ENCODE measurements around the gene APC2. TPM values are rescaled to one million over a fixed set of nuclear protein-coding genes. Genes with fewer than 3 reads are reported as not detected.

APC2 gene
- total RNA-seq, 1 experiment from 2014 or later = 1.4 TPM

DNA sequence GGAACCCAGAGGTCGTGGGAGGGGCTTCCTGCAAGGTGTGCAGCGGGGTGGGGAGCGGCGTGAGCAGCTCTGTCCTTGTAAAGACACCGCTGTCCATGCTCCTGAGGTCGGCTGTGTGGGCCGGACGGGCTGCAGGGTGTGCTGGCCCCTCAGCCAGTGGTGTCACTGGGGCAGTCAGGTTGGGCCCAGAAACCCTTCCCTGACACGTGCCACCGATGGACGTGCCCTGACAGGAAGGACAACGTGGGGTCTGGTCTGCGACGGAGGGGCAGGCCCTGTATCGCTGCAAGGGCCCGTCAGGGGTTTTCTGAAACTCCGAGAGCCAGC lies 15.9 kb upstream of the APC2 start:
- DNase-seq (no peak), ATAC-seq (no peak)
- H3F3A ChIP-seq (ENCODE audit: low read length, unreplicated experiment) = no peaks in the 10 kb centered on the region
- H3K9me2 ChIP-seq (replicated peaks; ENCODE audit: low read length) = no peaks in the 10 kb centered on the region
- H3K79me2 ChIP-seq (ENCODE audit: low read length) = peaks cover 9% of the 10 kb centered on the region
- H3K4me1 ChIP-seq (ENCODE audit: insufficient read depth, low read length) = no peaks in the 10 kb centered on the region
- H4K20me1 ChIP-seq (ENCODE audit: low read length) = peaks cover under 1% of the 10 kb centered on the region
- no peaks in the 10 kb centered on the region for H3K27me3 ChIP-seq (ENCODE audit: low read length)
- no peaks in the 10 kb centered on the region; the same call in 1 of the 2 replicates for H3K36me3 ChIP-seq (ENCODE audit: low read depth, low read length)
- CTCF ChIA-PET = no interaction called here
- TF ChIP-seq EZH2phosphoT487 (IDR thresholded peaks at IDR 0.05; ENCODE audit: borderline replicate concordance, low read length) = no peak
- no peak for TF ChIP-seq EZH2 (IDR thresholded peaks at IDR 0.05; ENCODE audit: low read length, unreplicated experiment)
- TF ChIP-seq, protein P1, sequence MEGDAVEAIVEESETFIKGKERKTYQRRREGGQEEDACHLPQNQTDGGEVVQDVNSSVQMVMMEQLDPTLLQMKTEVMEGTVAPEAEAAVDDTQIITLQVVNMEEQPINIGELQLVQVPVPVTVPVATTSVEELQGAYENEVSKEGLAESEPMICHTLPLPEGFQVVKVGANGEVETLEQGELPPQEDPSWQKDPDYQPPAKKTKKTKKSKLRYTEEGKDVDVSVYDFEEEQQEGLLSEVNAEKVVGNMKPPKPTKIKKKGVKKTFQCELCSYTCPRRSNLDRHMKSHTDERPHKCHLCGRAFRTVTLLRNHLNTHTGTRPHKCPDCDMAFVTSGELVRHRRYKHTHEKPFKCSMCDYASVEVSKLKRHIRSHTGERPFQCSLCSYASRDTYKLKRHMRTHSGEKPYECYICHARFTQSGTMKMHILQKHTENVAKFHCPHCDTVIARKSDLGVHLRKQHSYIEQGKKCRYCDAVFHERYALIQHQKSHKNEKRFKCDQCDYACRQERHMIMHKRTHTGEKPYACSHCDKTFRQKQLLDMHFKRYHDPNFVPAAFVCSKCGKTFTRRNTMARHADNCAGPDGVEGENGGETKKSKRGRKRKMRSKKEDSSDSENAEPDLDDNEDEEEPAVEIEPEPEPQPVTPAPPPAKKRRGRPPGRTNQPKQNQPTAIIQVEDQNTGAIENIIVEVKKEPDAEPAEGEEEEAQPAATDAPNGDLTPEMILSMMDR (conservative IDR thresholded peaks at IDR 0.05; ENCODE audit: low read depth, low read length) = no peak
- H3K9ac ChIP-seq (ENCODE audit: low read length) = no peak overlapping the region
- no peak overlapping the region for H2AFZ ChIP-seq (ENCODE audit: low read length)
- H3K9me3 ChIP-seq (ENCODE audit: low read length) = no peaks in the 10 kb centered on the region
- intact Hi-C loops (cut with micrococcal nuclease) = no loop called here
- H3K4me3 ChIP-seq (ENCODE audit: low read length) = no peak overlapping the region
- no peak overlapping the region for H3K27ac ChIP-seq (ENCODE audit: low read length)
- POLR2A ChIA-PET (ENCODE audit: unreplicated experiment) = no interaction called here
- BruUV-seq (replicated peaks) = no TSS peak
- no peak overlapping the region for H3K4me2 ChIP-seq (ENCODE audit: low read length)

DNA sequence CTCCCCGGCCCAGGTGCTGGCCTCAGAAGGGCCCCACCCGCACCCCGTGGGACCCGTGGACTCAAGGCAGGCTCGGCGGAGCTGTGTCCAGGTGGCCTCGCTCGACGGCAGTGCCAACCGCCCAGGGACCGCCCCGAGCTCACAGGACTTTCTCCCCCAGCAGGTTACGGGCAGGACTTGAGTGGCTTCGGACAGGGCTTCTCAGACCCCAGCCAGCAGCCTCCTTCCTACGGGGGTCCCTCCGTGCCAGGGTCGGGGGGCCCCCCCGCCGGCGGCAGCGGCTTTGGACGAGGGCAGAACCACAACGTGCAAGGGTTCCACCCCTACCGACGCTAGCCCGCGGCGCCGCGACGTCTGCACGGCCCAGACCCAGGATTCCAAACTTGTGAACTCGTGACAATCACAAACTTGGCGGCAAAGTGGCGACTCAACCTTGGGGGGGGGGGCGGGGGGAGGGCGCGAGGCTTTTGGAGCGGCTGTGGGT lies 15.3 kb upstream of the APC2 start:
- peaks cover 4% of the 10 kb centered on the region for H3K36me3 ChIP-seq (ENCODE audit: low read depth, low read length)
- no peak for ATAC-seq
- CTCF ChIA-PET = no interaction called here

DNA sequence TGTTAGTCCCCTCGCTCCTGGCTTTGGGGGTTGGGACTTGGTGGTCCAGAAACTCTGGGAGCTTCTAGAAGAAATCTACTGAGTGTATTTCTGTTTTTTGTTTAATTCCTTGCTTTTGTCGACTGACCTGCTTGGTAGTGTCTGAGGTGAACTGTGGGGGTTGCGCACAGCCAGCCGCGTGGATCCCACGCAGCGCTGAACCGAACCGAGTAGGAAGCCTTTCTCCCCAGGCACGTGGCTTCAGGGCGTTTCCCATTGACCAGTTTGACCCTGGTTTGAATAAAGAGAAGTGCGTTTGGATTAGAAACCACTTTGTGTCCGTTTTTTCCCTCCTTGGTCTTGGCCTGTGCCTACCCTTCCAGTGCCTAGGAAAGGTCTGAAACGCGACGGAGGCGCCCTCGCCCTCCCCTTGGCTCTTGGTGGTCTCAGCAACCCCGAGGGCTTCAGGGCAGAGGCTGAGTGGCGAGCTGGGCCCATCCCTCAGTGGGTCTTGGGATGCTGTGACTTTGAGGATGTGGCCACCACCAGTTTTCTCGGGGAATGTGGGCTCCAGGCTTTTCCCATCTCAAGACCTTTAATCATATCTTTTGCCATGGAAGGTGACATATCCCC lies 14.4 kb upstream of the APC2 start:
- Histone ChIP-seq H3K27me3 (ENCODE audit: low read length) (no peaks in the 10 kb centered on the region), H3K4me1 (ENCODE audit: insufficient read depth, low read length) (peaks cover 3% of the 10 kb centered on the region), H3K36me3 (ENCODE audit: low read depth, low read length) (peaks cover 10% of the 10 kb centered on the region), H4K20me1 (ENCODE audit: low read length) (peaks cover 14% of the 10 kb centered on the region), H3K9me3 (ENCODE audit: low read length) (no peaks in the 10 kb centered on the region), H3K79me2 (ENCODE audit: low read length) (peaks cover 24% of the 10 kb centered on the region), H3K9me2 (replicated peaks; ENCODE audit: low read length) (no peaks in the 10 kb centered on the region), H2AFZ (ENCODE audit: low read length) (no peak overlapping the region), H3F3A (ENCODE audit: low read length, unreplicated experiment) (no peaks in the 10 kb centered on the region), H3K9ac (ENCODE audit: low read length) (no peak overlapping the region), H3K4me3 (ENCODE audit: low read length) (no peak overlapping the region), H3K4me2 (ENCODE audit: low read length) (no peak overlapping the region), H3K27ac (ENCODE audit: low read length) (no peak overlapping the region)
- DNase-seq = no peak
- ChIA-PET CTCF (no interaction called here), POLR2A (ENCODE audit: unreplicated experiment) (no interaction called here)
- ATAC-seq = no peak
- TF ChIP-seq, protein P1 (conservative IDR thresholded peaks at IDR 0.05; ENCODE audit: low read depth, low read length) = no peak
- TF ChIP-seq EZH2phosphoT487 (IDR thresholded peaks at IDR 0.05; ENCODE audit: borderline replicate concordance, low read length) = no peak
- TF ChIP-seq EZH2 (IDR thresholded peaks at IDR 0.05; ENCODE audit: low read length, unreplicated experiment) = no peak
- no TSS peak for BruUV-seq (replicated peaks)
- intact Hi-C loops (cut with micrococcal nuclease) = no loop called here

More for the DNA sequence above, 15.3 kb upstream of the APC2 start:
- Histone ChIP-seq H3K9me2 (replicated peaks; ENCODE audit: low read length) (no peaks in the 10 kb centered on the region), H3K4me2 (ENCODE audit: low read length) (no peak overlapping the region), H3K9ac (ENCODE audit: low read length) (no peak overlapping the region), H3K27ac (ENCODE audit: low read length) (no peak overlapping the region), H3K4me1 (ENCODE audit: insufficient read depth, low read length) (no peaks in the 10 kb centered on the region), H2AFZ (ENCODE audit: low read length) (no peak overlapping the region), H4K20me1 (ENCODE audit: low read length) (peaks cover 7% of the 10 kb centered on the region), H3K4me3 (ENCODE audit: low read length) (no peak overlapping the region), H3K27me3 (ENCODE audit: low read length) (no peaks in the 10 kb centered on the region), H3K9me3 (ENCODE audit: low read length) (no peaks in the 10 kb centered on the region), H3F3A (ENCODE audit: low read length, unreplicated experiment) (no peaks in the 10 kb centered on the region), H3K79me2 (ENCODE audit: low read length) (peaks cover 15% of the 10 kb centered on the region)
- DNase-seq = no peak
- no peak for TF ChIP-seq EZH2phosphoT487 (IDR thresholded peaks at IDR 0.05; ENCODE audit: borderline replicate concordance, low read length)
- POLR2A ChIA-PET (ENCODE audit: unreplicated experiment) = no interaction called here
- no TSS peak for BruUV-seq (replicated peaks)
- intact Hi-C loops (cut with micrococcal nuclease) = no loop called here

All from PC-3 (cell line).